HepG2 (cell line): Measurements from ENCODE around the gene CHEK1. TPM values are rescaled to one million over a fixed set of nuclear protein-coding genes. Genes with fewer than 3 reads are reported as not detected.

Experiments
- AKAP8 ChIP-seq: sonication (generic); formaldehyde crosslinking; IDR thresholded peaks from 2 replicates; pipeline ENCODE4 v1.5.1; 2020; ENCODE audit warnings: mild to moderate bottlenecking, missing genetic modification reagents
- ARNTL ChIP-seq: sonication (generic); formaldehyde crosslinking; IDR thresholded peaks from 2 replicates; pipeline ENCODE4 v1.4.0; 2020; ENCODE audit warnings: mild to moderate bottlenecking, missing genetic modification reagents
- CHCHD3 ChIP-seq: sonication (generic); formaldehyde crosslinking; IDR thresholded peaks from 2 replicates; pipeline ENCODE4 v1.8.0; 2022; ENCODE audit warnings: mild to moderate bottlenecking, missing genetic modification reagents, moderate library complexity
- FOSL1 ChIP-seq: sonication (generic); formaldehyde crosslinking; IDR thresholded peaks from 2 replicates; pipeline ENCODE4 v1.9.0; 2021; ENCODE audit warnings: missing genetic modification reagents, borderline replicate concordance
- GMEB2 ChIP-seq: IDR thresholded peaks from 2 replicates; pipeline ENCODE4 v1.6.1; 2016; ENCODE audit warnings: missing biosample characterization, missing genetic modification reagents, low read depth
- HNRNPK ChIP-seq: fragments of 200-400 bp; formaldehyde crosslinking; IDR thresholded peaks from 2 replicates; pipeline ENCODE4 v1.6.1; 2018; ENCODE audit warnings: low read length, low read depth, moderate library complexity, mild to moderate bottlenecking; ENCODE audit not compliant: poor library complexity, severe bottlenecking
- KLF12 ChIP-seq: sonication (generic); formaldehyde crosslinking; IDR thresholded peaks from 2 replicates; pipeline ENCODE4 v1.4.0; 2020; ENCODE audit warnings: missing genetic modification reagents, borderline replicate concordance
- MAFK ChIP-seq, 2 experiments: IDR thresholded peaks in 1 of 2; conservative IDR thresholded peaks in 1 of 2; 2 replicates each; pipeline ENCODE4 v1.6.1; 2011; ENCODE audit warnings: improper control_type of control experiment in 2 of 2, low read length in 2 of 2
- NBN ChIP-seq: fragments of 450-650 bp; conservative IDR thresholded peaks from 2 replicates; pipeline ENCODE4 v1.6.1; 2017
- NFYC ChIP-seq: IDR thresholded peaks from 2 replicates; pipeline ENCODE4 v1.6.1; 2016; ENCODE audit warnings: missing genetic modification reagents, missing compliant biosample characterization
- RNF2 ChIP-seq: fragments of 450-650 bp; conservative IDR thresholded peaks from 2 replicates; pipeline ENCODE4 v1.6.1; 2016; ENCODE audit warnings: low read depth
- SIN3B ChIP-seq: fragments of 150-350 bp; IDR thresholded peaks from 2 replicates; pipeline ENCODE4 v1.6.1; 2014; ENCODE audit warnings: low read length
- TEAD2 ChIP-seq: sonication (generic); formaldehyde crosslinking; IDR thresholded peaks from 2 replicates; pipeline ENCODE4 v1.9.0; 2021; ENCODE audit warnings: missing genetic modification reagents
- ZBTB42 ChIP-seq: sonication (generic); formaldehyde crosslinking; IDR thresholded peaks from 2 replicates; pipeline ENCODE4 v1.5.0; 2020; ENCODE audit warnings: mild to moderate bottlenecking, missing genetic modification reagents
- ZFP36L1 ChIP-seq: sonication (generic); formaldehyde crosslinking; IDR thresholded peaks from 2 replicates; pipeline ENCODE4 v1.8.0; 2022; ENCODE audit warnings: mild to moderate bottlenecking, missing genetic modification reagents, moderate library complexity
- ZNF44 ChIP-seq: sonication (generic); formaldehyde crosslinking; IDR thresholded peaks from 2 replicates; pipeline ENCODE4 v1.5.1; 2020; ENCODE audit warnings: mild to moderate bottlenecking, missing genetic modification reagents
- ZNF501 ChIP-seq: sonication (generic); formaldehyde crosslinking; IDR thresholded peaks from 2 replicates; pipeline ENCODE4 v1.5.1; 2020; ENCODE audit warnings: mild to moderate bottlenecking, moderate library complexity, missing genetic modification reagents
- ZNF562 ChIP-seq: sonication (generic); formaldehyde crosslinking; IDR thresholded peaks from 2 replicates; pipeline ENCODE4 v1.8.0; 2022; ENCODE audit warnings: missing genetic modification reagents, borderline replicate concordance
- ZSCAN9 ChIP-seq: IDR thresholded peaks from 2 replicates; pipeline ENCODE4 v1.6.1; 2016; ENCODE audit warnings: borderline replicate concordance
- polyA plus RNA-seq, 8 experiments: library from polyadenylated mRNA; depleted of rRNA in 3 of 8; stranded (reverse) in 7 of 8; unstranded in 1 of 8; fragments of >200 nt; fragmentation: Illumina TruSeq in 4 of 8; extraction: Trizol in 4 of 8; gene quantifications; 2 replicates each; pipeline versions ENCODE4 v1.2.1 to v1.2.3, GENCODE V29; 2011 to 2016; ENCODE audit warnings: low read depth in 4 of 8, missing spikeins in 1 of 8, mixed read lengths in 1 of 8; ENCODE audit not compliant: insufficient read depth in 1 of 8
- total RNA-seq, 5 experiments: library from RNA; depleted of rRNA; stranded (reverse); fragments of >200 nt; fragmentation: Illumina TruSeq; extraction: Trizol; gene quantifications; 2 replicates each; pipeline ENCODE4 v1.2.3, GENCODE V29; 2016; ENCODE audit warnings: low read depth in 1 of 5
- TF ChIP-seq, protein P1 (sequence below): sonication (generic); formaldehyde crosslinking; conservative IDR thresholded peaks from 2 replicates; pipeline ENCODE4 v1.8.0; 2022; ENCODE audit warnings: low read depth, missing genetic modification reagents
- TF ChIP-seq, protein P2 (sequence below): sonication (generic); formaldehyde crosslinking; IDR thresholded peaks from 2 replicates; pipeline ENCODE4 v1.4.0; 2020; ENCODE audit warnings: missing genetic modification reagents
- TF ChIP-seq, protein P3 (sequence below), 2 experiments: sonication (generic) in 1 of 2; formaldehyde crosslinking in 1 of 2; IDR thresholded peaks; 2 replicates each; pipeline versions ENCODE4 v1.5.1 to v1.6.1; 2011 to 2020; ENCODE audit warnings: borderline replicate concordance in 1 of 2, low read depth in 1 of 2, low read length in 1 of 2, mild to moderate bottlenecking in 1 of 2, missing genetic modification reagents in 1 of 2, moderate library complexity in 1 of 2

The CHEK1 gene
- total and polyA plus RNA-seq, 2 of the 13 experiments (the other 11 are each of a cell fraction or from before 2014, with no cell fraction given): 17.8 to 83.2 TPM

DNA sequence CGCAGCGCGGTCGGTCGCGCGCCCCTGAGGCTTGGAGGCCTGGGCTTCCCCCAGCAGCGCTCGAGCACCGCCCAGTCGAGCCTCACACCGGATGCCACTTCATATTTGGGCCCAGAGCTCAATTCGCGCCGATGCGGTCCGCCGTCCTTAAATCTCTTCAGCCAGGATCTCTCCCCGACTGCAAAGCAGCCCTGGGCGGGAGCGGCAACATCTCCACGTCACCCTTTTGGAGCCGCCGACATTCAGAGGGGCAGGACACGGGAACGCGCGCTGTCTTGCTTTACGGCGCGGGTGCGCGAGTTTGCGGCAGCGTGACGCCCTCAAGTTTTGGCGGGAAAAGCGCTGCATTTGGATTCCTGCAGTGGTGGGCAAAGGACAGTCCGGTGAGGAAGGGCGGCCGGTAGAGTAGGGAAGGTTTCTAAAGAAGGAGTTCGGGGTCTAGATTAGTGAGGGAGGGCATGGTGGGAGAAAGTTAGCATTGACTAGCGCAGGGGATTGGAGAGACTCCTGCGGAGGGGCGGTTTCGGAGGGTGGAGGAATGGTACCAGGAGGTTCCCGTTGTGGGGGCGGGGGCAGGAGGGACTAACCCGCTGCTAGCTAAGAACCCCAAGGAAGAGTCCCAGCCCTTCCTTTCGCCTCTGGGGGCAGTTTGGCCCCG, 796 bp downstream of the CHEK1 start (continued):
- TF ChIP-seq, protein P1, sequence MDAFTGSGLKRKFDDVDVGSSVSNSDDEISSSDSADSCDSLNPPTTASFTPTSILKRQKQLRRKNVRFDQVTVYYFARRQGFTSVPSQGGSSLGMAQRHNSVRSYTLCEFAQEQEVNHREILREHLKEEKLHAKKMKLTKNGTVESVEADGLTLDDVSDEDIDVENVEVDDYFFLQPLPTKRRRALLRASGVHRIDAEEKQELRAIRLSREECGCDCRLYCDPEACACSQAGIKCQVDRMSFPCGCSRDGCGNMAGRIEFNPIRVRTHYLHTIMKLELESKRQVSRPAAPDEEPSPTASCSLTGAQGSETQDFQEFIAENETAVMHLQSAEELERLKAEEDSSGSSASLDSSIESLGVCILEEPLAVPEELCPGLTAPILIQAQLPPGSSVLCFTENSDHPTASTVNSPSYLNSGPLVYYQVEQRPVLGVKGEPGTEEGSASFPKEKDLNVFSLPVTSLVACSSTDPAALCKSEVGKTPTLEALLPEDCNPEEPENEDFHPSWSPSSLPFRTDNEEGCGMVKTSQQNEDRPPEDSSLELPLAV (CRISPR knock-in tag): no peak; the same call in 1 of the 2 replicates
- TF ChIP-seq KLF12 (CRISPR knock-in tag): peak; percentile 94
- TF ChIP-seq NBN: no peak
- TF ChIP-seq ZFP36L1 (CRISPR knock-in tag): no peak; the same call in 1 of the 2 replicates
- TF ChIP-seq ZNF501 (CRISPR knock-in tag): peak; percentile 99
- TF ChIP-seq NFYC: peak; percentile 46; the same call in 1 of the 2 replicates
- TF ChIP-seq FOSL1: peak; percentile 49; the same call in 1 of the 2 replicates
- 0 out of 2 replicates have a peak, but pooled peaks have one; percentile 5 for TF ChIP-seq RNF2
- peak; percentile 80; the same call in 1 of the 2 replicates for TF ChIP-seq ZNF44 (CRISPR knock-in tag)
- 0 out of 2 replicates have a peak, but pooled peaks have one; percentile 80 for TF ChIP-seq TEAD2
- TF ChIP-seq AKAP8 (CRISPR knock-in tag): no peak
- TF ChIP-seq, protein P2, sequence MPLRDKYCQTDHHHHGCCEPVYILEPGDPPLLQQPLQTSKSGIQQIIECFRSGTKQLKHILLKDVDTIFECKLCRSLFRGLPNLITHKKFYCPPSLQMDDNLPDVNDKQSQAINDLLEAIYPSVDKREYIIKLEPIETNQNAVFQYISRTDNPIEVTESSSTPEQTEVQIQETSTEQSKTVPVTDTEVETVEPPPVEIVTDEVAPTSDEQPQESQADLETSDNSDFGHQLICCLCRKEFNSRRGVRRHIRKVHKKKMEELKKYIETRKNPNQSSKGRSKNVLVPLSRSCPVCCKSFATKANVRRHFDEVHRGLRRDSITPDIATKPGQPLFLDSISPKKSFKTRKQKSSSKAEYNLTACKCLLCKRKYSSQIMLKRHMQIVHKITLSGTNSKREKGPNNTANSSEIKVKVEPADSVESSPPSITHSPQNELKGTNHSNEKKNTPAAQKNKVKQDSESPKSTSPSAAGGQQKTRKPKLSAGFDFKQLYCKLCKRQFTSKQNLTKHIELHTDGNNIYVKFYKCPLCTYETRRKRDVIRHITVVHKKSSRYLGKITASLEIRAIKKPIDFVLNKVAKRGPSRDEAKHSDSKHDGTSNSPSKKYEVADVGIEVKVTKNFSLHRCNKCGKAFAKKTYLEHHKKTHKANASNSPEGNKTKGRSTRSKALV (CRISPR knock-in tag): peak; percentile 87; the same call in 1 of the 2 replicates
- peak; percentile 83 for TF ChIP-seq CHCHD3 (CRISPR knock-in tag)
- peak; percentile 82; the same call in 1 of the 2 replicates for TF ChIP-seq ZNF562 (CRISPR knock-in tag)
- TF ChIP-seq ARNTL (CRISPR knock-in tag): peak; percentile 48; the same call in 1 of the 2 replicates
- TF ChIP-seq HNRNPK: peak; percentile 47
- TF ChIP-seq, protein P3, sequence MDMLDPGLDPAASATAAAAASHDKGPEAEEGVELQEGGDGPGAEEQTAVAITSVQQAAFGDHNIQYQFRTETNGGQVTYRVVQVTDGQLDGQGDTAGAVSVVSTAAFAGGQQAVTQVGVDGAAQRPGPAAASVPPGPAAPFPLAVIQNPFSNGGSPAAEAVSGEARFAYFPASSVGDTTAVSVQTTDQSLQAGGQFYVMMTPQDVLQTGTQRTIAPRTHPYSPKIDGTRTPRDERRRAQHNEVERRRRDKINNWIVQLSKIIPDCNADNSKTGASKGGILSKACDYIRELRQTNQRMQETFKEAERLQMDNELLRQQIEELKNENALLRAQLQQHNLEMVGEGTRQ (IDR thresholded peaks at IDR 0.05; ENCODE audit: low read depth, low read length): no peak
- TF ChIP-seq, protein P3 (CRISPR knock-in tag; IDR thresholded peaks at IDR 0.05; ENCODE audit: borderline replicate concordance): no peak
- peak; percentile 65 for TF ChIP-seq GMEB2
- peak; percentile 54; the same call in 1 of the 2 replicates for TF ChIP-seq ZBTB42 (CRISPR knock-in tag)
- TF ChIP-seq SIN3B: peak; percentile 84
- peak; percentile 77; the same call in 1 of the 2 replicates for TF ChIP-seq ZSCAN9
- TF ChIP-seq MAFK (conservative IDR thresholded peaks at IDR 0.05 in 1 of 2, IDR thresholded peaks at IDR 0.05 in 1 of 2; ENCODE audit: low read length in 2 of 2): no peak
